ENCODE results near the gene SLC29A1. TPM values are rescaled to one million over a fixed set of nuclear protein-coding genes. Genes with fewer than 3 reads are reported as not detected.

Gene SLC29A1
- total RNA-seq, 1 experiment from 2014 or later = 54.7 TPM

DNA sequence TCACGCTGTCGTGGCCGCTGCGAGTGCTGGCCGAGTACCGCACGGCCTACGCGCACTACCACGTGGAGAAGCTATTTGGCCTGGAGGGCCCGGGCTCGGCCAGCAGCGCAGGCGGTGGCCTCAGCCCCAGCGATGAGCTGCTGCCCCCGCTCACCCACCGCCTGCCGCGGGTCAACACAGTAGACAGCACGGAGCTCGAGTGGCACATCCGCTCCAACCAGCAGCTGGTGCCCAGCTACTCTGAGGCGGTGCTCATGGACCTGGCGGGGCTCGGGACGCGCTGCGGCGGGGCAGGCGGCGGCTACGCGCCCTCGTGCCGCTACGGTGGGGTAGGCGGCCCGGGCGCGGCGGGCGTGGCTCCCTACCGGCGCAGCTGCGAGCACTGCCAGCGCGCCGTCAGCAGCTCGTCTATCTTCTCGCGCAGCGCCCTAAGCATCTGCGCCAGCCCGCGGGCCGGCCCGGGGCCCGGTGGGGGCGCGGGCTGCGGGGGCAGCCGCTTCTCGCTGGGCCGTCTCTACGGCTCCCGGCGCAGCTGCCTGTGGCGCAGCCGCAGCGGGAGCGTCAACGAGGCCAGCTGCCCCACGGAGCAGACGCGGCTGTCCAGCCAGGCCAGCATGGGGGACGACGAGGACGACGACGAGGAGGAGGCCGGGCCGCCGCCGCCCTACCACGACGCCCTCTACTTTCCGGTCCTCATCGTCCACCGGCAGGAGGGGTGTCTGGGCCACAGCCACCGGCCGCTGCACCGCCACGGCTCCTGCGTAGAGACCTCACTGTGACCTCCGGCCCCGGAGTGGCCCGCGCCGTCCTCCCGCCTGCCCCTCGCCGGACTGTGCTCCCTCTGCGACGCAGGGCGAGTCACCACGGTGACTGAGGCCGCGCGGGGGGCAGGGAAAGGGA, 52.6 kb downstream of the SLC29A1 start:
- Histone ChIP-seq H3F3A (ENCODE audit: low read length, unreplicated experiment) (no peaks in the 10 kb centered on the region), H3K4me1 (ENCODE audit: insufficient read depth, low read length) (peaks cover 8% of the 10 kb centered on the region; the same call in 1 of the 2 replicates), H3K79me2 (ENCODE audit: low read length) (no peaks in the 10 kb centered on the region), H4K20me1 (ENCODE audit: low read length) (no peaks in the 10 kb centered on the region), H3K9ac (ENCODE audit: low read length) (no peak overlapping the region), H3K27me3 (ENCODE audit: low read length) (peaks cover 18% of the 10 kb centered on the region), H3K36me3 (ENCODE audit: low read depth, low read length) (no peaks in the 10 kb centered on the region), H3K4me2 (ENCODE audit: low read length) (no peak overlapping the region), H3K27ac (ENCODE audit: low read length) (no peak overlapping the region), H3K4me3 (ENCODE audit: low read length) (no peak overlapping the region), H3K9me2 (replicated peaks; ENCODE audit: low read length) (no peaks in the 10 kb centered on the region), H3K9me3 (ENCODE audit: low read length) (no peaks in the 10 kb centered on the region), H2AFZ (ENCODE audit: low read length) (no peak overlapping the region)
- CTCF ChIA-PET = no interaction called here
- DNase-seq (no peak), ATAC-seq (no peak)
- TF ChIP-seq EZH2 (IDR thresholded peaks at IDR 0.05; ENCODE audit: low read length, unreplicated experiment) = no peak
- TF ChIP-seq EZH2phosphoT487 (IDR thresholded peaks at IDR 0.05; ENCODE audit: borderline replicate concordance, low read length) = no peak
- TF ChIP-seq, protein P1, sequence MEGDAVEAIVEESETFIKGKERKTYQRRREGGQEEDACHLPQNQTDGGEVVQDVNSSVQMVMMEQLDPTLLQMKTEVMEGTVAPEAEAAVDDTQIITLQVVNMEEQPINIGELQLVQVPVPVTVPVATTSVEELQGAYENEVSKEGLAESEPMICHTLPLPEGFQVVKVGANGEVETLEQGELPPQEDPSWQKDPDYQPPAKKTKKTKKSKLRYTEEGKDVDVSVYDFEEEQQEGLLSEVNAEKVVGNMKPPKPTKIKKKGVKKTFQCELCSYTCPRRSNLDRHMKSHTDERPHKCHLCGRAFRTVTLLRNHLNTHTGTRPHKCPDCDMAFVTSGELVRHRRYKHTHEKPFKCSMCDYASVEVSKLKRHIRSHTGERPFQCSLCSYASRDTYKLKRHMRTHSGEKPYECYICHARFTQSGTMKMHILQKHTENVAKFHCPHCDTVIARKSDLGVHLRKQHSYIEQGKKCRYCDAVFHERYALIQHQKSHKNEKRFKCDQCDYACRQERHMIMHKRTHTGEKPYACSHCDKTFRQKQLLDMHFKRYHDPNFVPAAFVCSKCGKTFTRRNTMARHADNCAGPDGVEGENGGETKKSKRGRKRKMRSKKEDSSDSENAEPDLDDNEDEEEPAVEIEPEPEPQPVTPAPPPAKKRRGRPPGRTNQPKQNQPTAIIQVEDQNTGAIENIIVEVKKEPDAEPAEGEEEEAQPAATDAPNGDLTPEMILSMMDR (conservative IDR thresholded peaks at IDR 0.05; ENCODE audit: low read depth, low read length) = no peak
- intact Hi-C loops (cut with micrococcal nuclease) = no loop called here
- BruUV-seq (replicated peaks) = no TSS peak
- POLR2A ChIA-PET (ENCODE audit: unreplicated experiment) = no interaction called here

DNA sequence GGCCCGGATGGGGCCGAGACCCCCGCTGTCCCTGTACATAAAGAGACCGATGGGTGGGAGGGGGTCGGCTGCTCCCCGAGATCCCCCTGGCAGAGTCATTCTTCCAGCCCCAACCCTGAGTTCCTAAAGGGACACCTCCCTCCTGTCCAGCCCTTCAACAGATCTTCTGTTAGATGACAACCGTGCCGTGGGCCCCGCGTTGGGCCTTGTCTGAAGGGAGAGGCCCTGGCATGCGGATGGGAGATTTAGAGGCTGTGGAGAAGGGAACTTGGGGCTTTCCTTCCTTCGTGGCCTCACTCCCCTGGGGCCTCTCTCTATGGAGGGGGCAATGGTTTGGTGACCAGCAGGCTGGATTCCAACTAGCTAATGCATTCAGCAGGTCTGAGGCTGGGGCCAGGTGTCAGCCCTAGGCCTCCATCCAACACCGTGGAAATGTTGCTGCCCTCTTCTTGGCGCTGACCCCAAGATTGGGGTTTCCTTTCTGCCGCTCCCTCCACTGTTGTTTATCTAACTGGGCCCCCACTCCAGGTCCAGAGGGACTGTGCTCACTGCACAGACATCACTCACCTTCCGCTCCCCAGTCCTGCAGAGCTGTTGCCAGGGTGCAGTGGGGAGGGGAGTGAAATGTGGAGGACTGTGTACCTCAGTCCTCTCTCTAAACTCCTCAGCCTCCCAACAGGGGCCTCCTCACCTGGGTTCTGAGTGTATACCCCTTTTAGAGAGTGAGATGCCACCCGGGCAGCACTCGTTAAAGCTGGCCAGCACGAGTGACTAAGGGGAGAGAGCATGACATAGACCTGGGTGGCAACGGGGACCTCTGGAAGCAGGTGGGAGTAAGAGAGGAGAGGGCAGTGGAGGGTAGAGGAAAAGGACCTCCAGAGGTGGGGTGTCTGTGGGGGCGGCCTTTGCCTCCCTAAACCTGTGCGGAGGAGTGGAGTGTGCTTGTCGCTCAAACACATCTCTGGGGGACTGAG, 53.6 kb downstream of the SLC29A1 start:
- Histone ChIP-seq H2AFZ (ENCODE audit: low read length) (no peak overlapping the region), H3K9ac (ENCODE audit: low read length) (no peak overlapping the region), H3K27me3 (ENCODE audit: low read length) (peaks cover 11% of the 10 kb centered on the region), H4K20me1 (ENCODE audit: low read length) (no peaks in the 10 kb centered on the region), H3K9me2 (replicated peaks; ENCODE audit: low read length) (no peaks in the 10 kb centered on the region), H3K79me2 (ENCODE audit: low read length) (no peaks in the 10 kb centered on the region), H3K4me2 (ENCODE audit: low read length) (no peak overlapping the region), H3K4me1 (ENCODE audit: insufficient read depth, low read length) (peaks cover 8% of the 10 kb centered on the region; the same call in 1 of the 2 replicates), H3K36me3 (ENCODE audit: low read depth, low read length) (no peaks in the 10 kb centered on the region), H3F3A (ENCODE audit: low read length, unreplicated experiment) (no peaks in the 10 kb centered on the region), H3K27ac (ENCODE audit: low read length) (no peak overlapping the region), H3K9me3 (ENCODE audit: low read length) (no peaks in the 10 kb centered on the region), H3K4me3 (ENCODE audit: low read length) (no peak overlapping the region)
- ATAC-seq (no peak), DNase-seq (no peak)
- ChIA-PET POLR2A (ENCODE audit: unreplicated experiment) (no interaction called here), CTCF (no interaction called here)
- intact Hi-C loops (cut with micrococcal nuclease) = no loop called here
- no TSS peak for BruUV-seq (replicated peaks)
- no peak for TF ChIP-seq EZH2phosphoT487 (IDR thresholded peaks at IDR 0.05; ENCODE audit: borderline replicate concordance, low read length)
- TF ChIP-seq, protein P1 (conservative IDR thresholded peaks at IDR 0.05; ENCODE audit: low read depth, low read length) = no peak
- no peak for TF ChIP-seq EZH2 (IDR thresholded peaks at IDR 0.05; ENCODE audit: low read length, unreplicated experiment)
